Mesenchymal stem cell (in vitro differentiated cells and primary cell): ENCODE results near the gene FAM241A.

Experiments used
- DNase-seq: peaks from one replicate; pipeline ENCODE4 v3.0.0-alpha.2; 2013
- H2AFZ ChIP-seq: one replicate; pipeline ENCODE4 v1.6.1; 2013; ENCODE audit warnings: low read depth, mild to moderate bottlenecking, control low read depth, inconsistent platforms, low read length, moderate library complexity
- H2AK5ac ChIP-seq: 2 replicates; pipeline ENCODE4 v1.6.1; 2013; ENCODE audit warnings: low read length, moderate library complexity, mild to moderate bottlenecking, inconsistent platforms; ENCODE audit not compliant: severe bottlenecking
- H2BK120ac ChIP-seq: one replicate; pipeline ENCODE4 v1.6.1; 2013; ENCODE audit warnings: low read depth, mild to moderate bottlenecking, inconsistent platforms, low read length, moderate library complexity
- H2BK12ac ChIP-seq, 2 experiments: one replicate each; pipeline ENCODE4 v1.6.1; 2013; ENCODE audit warnings: inconsistent platforms in 2 of 2, low read length in 2 of 2, mild to moderate bottlenecking in 2 of 2, moderate library complexity in 2 of 2, control low read depth in 1 of 2
- H2BK15ac ChIP-seq: one replicate; pipeline ENCODE4 v1.6.1; 2013; ENCODE audit warnings: mild to moderate bottlenecking, low read depth, inconsistent platforms; ENCODE audit not compliant: poor library complexity, severe bottlenecking
- H2BK5ac ChIP-seq: 2 replicates; pipeline ENCODE4 v1.6.1; 2013; ENCODE audit warnings: low read depth, mild to moderate bottlenecking, low read length, control low read depth, inconsistent platforms; ENCODE audit not compliant: poor library complexity, severe bottlenecking
- H3K14ac ChIP-seq, 2 experiments: one replicate each; pipeline ENCODE4 v1.6.1; 2013; ENCODE audit warnings: inconsistent platforms in 2 of 2, low read length in 2 of 2, control low read depth in 1 of 2, mild to moderate bottlenecking in 1 of 2, moderate library complexity in 1 of 2
- H3K18ac ChIP-seq, 2 experiments: one replicate each; pipeline ENCODE4 v1.6.1; 2013; ENCODE audit warnings: inconsistent platforms in 2 of 2, low read length in 2 of 2, control low read depth in 1 of 2, low read depth in 1 of 2, mild to moderate bottlenecking in 1 of 2
- H3K23ac ChIP-seq, 2 experiments: one replicate each; pipeline ENCODE4 v1.6.1; 2013; ENCODE audit warnings: inconsistent platforms in 2 of 2, low read length in 2 of 2, mild to moderate bottlenecking in 2 of 2, moderate library complexity in 2 of 2, control low read depth in 1 of 2
- H3K27ac ChIP-seq: 2 replicates; pipeline ENCODE4 v1.5.1; 2013; ENCODE audit warnings: mild to moderate bottlenecking, moderate library complexity, low read length, control low read depth, inconsistent platforms; ENCODE audit not compliant: poor library complexity, severe bottlenecking
- H3K27me3 ChIP-seq, 2 experiments: 2 replicates each; pipeline versions ENCODE4 v1.6.1 to v1.7.0; 2013; ENCODE audit warnings: low read length in 2 of 2, mild to moderate bottlenecking in 2 of 2, moderate library complexity in 2 of 2, control low read depth in 1 of 2, inconsistent platforms in 1 of 2; ENCODE audit not compliant: control insufficient read depth in 1 of 2, insufficient read depth in 1 of 2
- H3K36me3 ChIP-seq, 2 experiments: 2 replicates each; pipeline versions ENCODE4 v1.6.1 to v1.7.0; 2013; ENCODE audit warnings: low read length in 2 of 2, control low read depth in 1 of 2, inconsistent platforms in 1 of 2, low read depth in 1 of 2, mild to moderate bottlenecking in 1 of 2; ENCODE audit not compliant: insufficient read depth in 2 of 2, control insufficient read depth in 1 of 2
- H3K4ac ChIP-seq, 2 experiments: one replicate each; pipeline ENCODE4 v1.6.1; 2013; ENCODE audit warnings: inconsistent platforms in 2 of 2, low read length in 2 of 2, mild to moderate bottlenecking in 2 of 2, moderate library complexity in 2 of 2, control low read depth in 1 of 2, low read depth in 1 of 2
- H3K4me1 ChIP-seq: 2 replicates; pipeline ENCODE4 v1.6.1; 2013; ENCODE audit warnings: low read depth, low read length, control low read depth; ENCODE audit not compliant: control insufficient read depth, insufficient read depth
- H3K4me2 ChIP-seq: 2 replicates; pipeline ENCODE4 v1.6.1; 2013; ENCODE audit warnings: low read length, mild to moderate bottlenecking, inconsistent platforms; ENCODE audit not compliant: poor library complexity, severe bottlenecking
- H3K4me3 ChIP-seq, 2 experiments: 2 replicates each; pipeline versions ENCODE4 v1.5.1 to v1.7.0; 2013; ENCODE audit warnings: low read length in 2 of 2, mild to moderate bottlenecking in 2 of 2, control low read depth in 1 of 2, low read depth in 1 of 2; ENCODE audit not compliant: insufficient read depth in 1 of 2
- H3K79me1 ChIP-seq: replicated peaks from 2 replicates; pipeline ENCODE4 v1.6.1; 2013; ENCODE audit warnings: mild to moderate bottlenecking, control low read depth, low read length, inconsistent platforms; ENCODE audit not compliant: poor library complexity, severe bottlenecking
- H3K9ac ChIP-seq: 2 replicates; pipeline ENCODE4 v1.7.0; 2013; ENCODE audit warnings: mild to moderate bottlenecking, low read length, moderate library complexity
- H3K9me3 ChIP-seq: 2 replicates; pipeline ENCODE4 v1.7.0; 2013; ENCODE audit warnings: mild to moderate bottlenecking, low read length; ENCODE audit not compliant: control insufficient read depth
- H4K8ac ChIP-seq: one replicate; pipeline ENCODE4 v1.6.1; 2013; ENCODE audit warnings: inconsistent platforms, mild to moderate bottlenecking, low read length, moderate library complexity
- H4K91ac ChIP-seq: one replicate; pipeline ENCODE4 v1.6.1; 2013; ENCODE audit warnings: mild to moderate bottlenecking, low read length, inconsistent platforms
- WGBS: methylation state at CpG from one replicate; pipeline ENCODE4 v1.1.7; 2013; ENCODE audit warnings: mixed read lengths; 5-methylcytosine and 5-hydroxymethylcytosine counted together

Gene FAM241A

GRCh38 chr4:112146502-112146813 is 1.2 kb downstream of the FAM241A start:
- no peak overlapping the region for H3K14ac ChIP-seq
- H2BK15ac ChIP-seq = no peak overlapping the region
- no peaks in the 10 kb centered on the region for H3K27me3 ChIP-seq
- no peak overlapping the region for H4K91ac ChIP-seq
- no peak overlapping the region for H3K23ac ChIP-seq
- H2BK5ac ChIP-seq = no peak overlapping the region
- no peaks in the 10 kb centered on the region for H3K36me3 ChIP-seq
- no peak overlapping the region for H3K4ac ChIP-seq
- whole genome bisulfite sequencing = 92% methylated on average over 1 of the region's 2 CpGs
- H3K4me1 ChIP-seq = peaks cover 1% of the 10 kb centered on the region
- H3K18ac ChIP-seq = no peak overlapping the region
- H3K4me3 ChIP-seq = peak overlapping the region in 1 of 2 experiments; percentile 96
- H3K9ac ChIP-seq = peak overlapping the region; percentile 89
- no peak overlapping the region for H2AK5ac ChIP-seq
- no peak overlapping the region for H3K4me2 ChIP-seq
- no peaks in the 10 kb centered on the region for H3K9me3 ChIP-seq
- H2AFZ ChIP-seq = no peak overlapping the region
- H2BK120ac ChIP-seq = no peak overlapping the region
- no peak for DNase-seq
- no peak overlapping the region for H2BK12ac ChIP-seq
- H4K8ac ChIP-seq = no peak overlapping the region
- H3K27ac ChIP-seq = no peak overlapping the region
- H3K79me1 ChIP-seq = peaks cover 3% of the 10 kb centered on the region

- Histone ChIP-seq H2AFZ (no peak overlapping the region), H3K4me3 (peak overlapping the region in 1 of 2 experiments; percentile 96), H3K4me1 (no peaks in the 10 kb centered on the region), H3K9me3 (no peaks in the 10 kb centered on the region), H3K36me3 (no peaks in the 10 kb centered on the region), H4K8ac (no peak overlapping the region), H2BK15ac (no peak overlapping the region), H2BK5ac (no peak overlapping the region), H2BK120ac (no peak overlapping the region), H3K14ac (no peak overlapping the region), H3K9ac (peak overlapping the region; percentile 89), H4K91ac (no peak overlapping the region), H3K79me1 (peaks cover 3% of the 10 kb centered on the region), H3K27ac (no peak overlapping the region), H3K18ac (no peak overlapping the region), H2AK5ac (no peak overlapping the region), H3K27me3 (no peaks in the 10 kb centered on the region), H3K23ac (no peak overlapping the region), H3K4ac (no peak overlapping the region), H3K4me2 (no peak overlapping the region), H2BK12ac (no peak overlapping the region)
- 63% methylated on average over 5 of the region's 5 CpGs for WGBS
- no peak for DNase-seq
These were observed 2.4 kb downstream of the FAM241A start for GRCh38 chr4:112147697-112148096.

- Histone ChIP-seq H3K4me2 (no peak overlapping the region), H2BK15ac (no peak overlapping the region), H3K4me3 (no peak overlapping the region), H3K27ac (no peak overlapping the region), H3K14ac (no peak overlapping the region), H3K36me3 (no peaks in the 10 kb centered on the region), H3K27me3 (no peaks in the 10 kb centered on the region), H3K4ac (no peak overlapping the region), H2AK5ac (no peak overlapping the region), H2AFZ (no peak overlapping the region), H3K9me3 (no peaks in the 10 kb centered on the region), H2BK120ac (no peak overlapping the region), H3K9ac (no peak overlapping the region), H3K79me1 (peaks cover 5% of the 10 kb centered on the region), H4K8ac (no peak overlapping the region), H2BK5ac (no peak overlapping the region), H3K23ac (no peak overlapping the region), H2BK12ac (no peak overlapping the region), H4K91ac (no peak overlapping the region), H3K4me1 (no peaks in the 10 kb centered on the region), H3K18ac (no peak overlapping the region)
- WGBS = 96% methylated on average over 5 of the region's 5 CpGs
- DNase-seq = no peak
These were observed 5.7 kb downstream of the FAM241A start for GRCh38 chr4:112150920-112151319.

- Histone ChIP-seq H2BK5ac (no peak overlapping the region), H3K18ac (no peak overlapping the region), H3K4me2 (no peak overlapping the region), H3K36me3 (no peaks in the 10 kb centered on the region), H4K8ac (no peak overlapping the region), H4K91ac (no peak overlapping the region), H3K27ac (no peak overlapping the region), H2BK12ac (no peak overlapping the region), H2AK5ac (no peak overlapping the region), H3K79me1 (peaks cover 3% of the 10 kb centered on the region), H3K4ac (no peak overlapping the region), H3K14ac (no peak overlapping the region), H3K9ac (no peak overlapping the region), H3K9me3 (no peaks in the 10 kb centered on the region), H2BK15ac (no peak overlapping the region), H2BK120ac (no peak overlapping the region), H2AFZ (no peak overlapping the region), H3K4me3 (no peak overlapping the region), H3K23ac (no peak overlapping the region), H3K4me1 (no peaks in the 10 kb centered on the region), H3K27me3 (no peaks in the 10 kb centered on the region)
- WGBS = 75% methylated on average over 4 of the region's 6 CpGs
- no peak for DNase-seq
These were observed 7.3 kb downstream of the FAM241A start for GRCh38 chr4:112152521-112152920.
